A673 (cell line): ENCODE measurements around the gene SF3B4.
"Not testable (repeated sequence)": the region's sequence is repeated elsewhere in the genome, so short reads cannot be mapped to it uniquely, and the experiment has no call there.

ENCODE experiments used
- EZH2 ChIP-seq: fragments of 200-600 bp; sonication (generic); IDR thresholded peaks from 2 replicates; pipeline ENCODE4 v1.6.1; 2017; ENCODE audit warnings: borderline replicate concordance, low read depth, mild to moderate bottlenecking, mixed read lengths, antibody characterized with exemption, low read length; ENCODE audit not compliant: poor library complexity, severe bottlenecking
- TF ChIP-seq, protein P1 (sequence below): fragments of 300-800, 200-600 bp; sonication (generic); conservative IDR thresholded peaks from 2 replicates; pipeline ENCODE4 v1.5.1; 2017; ENCODE audit warnings: low read depth, mild to moderate bottlenecking, antibody characterized with exemption, low read length, moderate library complexity, mixed read lengths

DNA sequence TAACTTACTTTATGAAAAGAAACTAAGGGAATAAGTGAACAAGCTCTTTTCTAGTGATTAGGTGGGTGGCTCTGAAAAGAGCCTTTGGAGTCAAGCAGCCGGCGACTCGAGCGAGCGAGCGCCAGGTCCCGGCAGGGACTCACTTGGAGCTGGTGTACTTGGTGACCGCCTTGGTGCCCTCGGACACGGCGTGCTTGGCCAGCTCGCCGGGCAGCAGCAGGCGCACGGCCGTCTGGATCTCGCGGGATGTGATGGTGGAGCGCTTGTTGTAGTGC, 41.5 kb downstream of the SF3B4 start:
- TF ChIP-seq, protein P1, sequence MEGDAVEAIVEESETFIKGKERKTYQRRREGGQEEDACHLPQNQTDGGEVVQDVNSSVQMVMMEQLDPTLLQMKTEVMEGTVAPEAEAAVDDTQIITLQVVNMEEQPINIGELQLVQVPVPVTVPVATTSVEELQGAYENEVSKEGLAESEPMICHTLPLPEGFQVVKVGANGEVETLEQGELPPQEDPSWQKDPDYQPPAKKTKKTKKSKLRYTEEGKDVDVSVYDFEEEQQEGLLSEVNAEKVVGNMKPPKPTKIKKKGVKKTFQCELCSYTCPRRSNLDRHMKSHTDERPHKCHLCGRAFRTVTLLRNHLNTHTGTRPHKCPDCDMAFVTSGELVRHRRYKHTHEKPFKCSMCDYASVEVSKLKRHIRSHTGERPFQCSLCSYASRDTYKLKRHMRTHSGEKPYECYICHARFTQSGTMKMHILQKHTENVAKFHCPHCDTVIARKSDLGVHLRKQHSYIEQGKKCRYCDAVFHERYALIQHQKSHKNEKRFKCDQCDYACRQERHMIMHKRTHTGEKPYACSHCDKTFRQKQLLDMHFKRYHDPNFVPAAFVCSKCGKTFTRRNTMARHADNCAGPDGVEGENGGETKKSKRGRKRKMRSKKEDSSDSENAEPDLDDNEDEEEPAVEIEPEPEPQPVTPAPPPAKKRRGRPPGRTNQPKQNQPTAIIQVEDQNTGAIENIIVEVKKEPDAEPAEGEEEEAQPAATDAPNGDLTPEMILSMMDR, result not testable (repeated sequence)
- not testable (repeated sequence) for TF ChIP-seq EZH2
